HG02970 (cell line): ENCODE results near the gene ACADL.

ENCODE experiments used
- ATAC-seq: cut with Tn5 transposase; IDR thresholded peaks from one replicate; pipeline ENCODE4 v1.9.1; 2021; ENCODE audit warnings: mild to moderate bottlenecking, moderate library complexity, moderate number of reproducible peaks; ENCODE audit not compliant: unreplicated experiment, low FRiP score

Gene ACADL

DNA sequence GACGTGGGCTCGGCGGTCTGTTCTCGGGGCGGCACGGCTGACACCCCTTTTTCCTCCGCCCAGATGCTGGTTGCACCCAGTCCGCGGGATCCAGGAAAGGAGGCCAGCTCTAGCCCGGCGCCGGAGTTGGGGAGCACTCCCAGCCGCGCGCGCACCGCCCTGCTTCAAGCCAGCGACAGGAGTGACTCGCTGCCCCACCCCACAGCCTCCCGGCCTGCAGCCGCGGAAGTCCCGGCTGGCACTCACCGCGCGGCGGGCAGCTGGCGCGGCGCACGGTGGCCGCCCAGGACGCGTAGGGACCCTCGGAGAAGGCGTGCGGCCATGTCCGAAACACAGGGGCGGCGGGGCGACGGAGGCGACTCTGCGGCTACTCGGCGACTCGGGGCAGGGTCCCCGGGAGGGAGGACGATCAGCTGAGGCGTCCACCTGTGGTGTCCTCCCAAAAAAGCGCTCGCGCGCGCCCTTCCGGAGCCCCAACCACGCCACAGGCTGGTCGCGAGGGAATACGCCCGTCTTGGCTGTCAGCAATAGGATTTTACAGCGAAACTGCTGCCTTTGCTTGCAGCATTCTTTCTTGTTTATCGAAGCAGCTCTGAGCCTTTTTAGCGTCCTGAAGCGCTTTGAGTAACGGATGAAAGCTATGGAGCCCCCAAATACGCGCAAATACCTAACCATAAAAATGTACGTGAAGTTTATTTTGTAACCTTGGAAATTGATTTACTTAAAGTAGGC, at the start of gene ACADL:
Gene ACADL, minus strand, starts transcription at position 507 of the 732 bp plus-strand sequence. Its CDS starts 184 bp downstream, at position 323.
- ATAC-seq, result no peak

DNA sequence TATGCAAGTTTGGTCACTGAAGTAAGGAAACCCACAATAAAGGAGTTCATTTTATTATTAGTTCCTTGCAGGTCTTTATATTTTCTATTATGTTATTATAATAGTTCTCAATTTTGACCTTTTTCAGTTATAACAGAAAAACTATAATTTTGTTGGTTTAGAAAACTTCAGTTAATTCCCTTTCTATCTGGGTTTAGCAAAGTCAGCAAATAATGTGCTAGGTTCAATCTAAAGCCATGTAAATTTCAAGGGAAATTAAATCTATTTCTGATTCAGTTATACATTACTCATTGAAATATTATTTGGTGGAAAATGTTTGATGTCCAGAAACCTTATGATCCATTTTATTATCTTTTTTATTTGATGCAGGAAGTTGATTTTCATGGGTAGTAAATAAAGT, 46.1 kb upstream of the ACADL start:
- no peak for ATAC-seq

DNA sequence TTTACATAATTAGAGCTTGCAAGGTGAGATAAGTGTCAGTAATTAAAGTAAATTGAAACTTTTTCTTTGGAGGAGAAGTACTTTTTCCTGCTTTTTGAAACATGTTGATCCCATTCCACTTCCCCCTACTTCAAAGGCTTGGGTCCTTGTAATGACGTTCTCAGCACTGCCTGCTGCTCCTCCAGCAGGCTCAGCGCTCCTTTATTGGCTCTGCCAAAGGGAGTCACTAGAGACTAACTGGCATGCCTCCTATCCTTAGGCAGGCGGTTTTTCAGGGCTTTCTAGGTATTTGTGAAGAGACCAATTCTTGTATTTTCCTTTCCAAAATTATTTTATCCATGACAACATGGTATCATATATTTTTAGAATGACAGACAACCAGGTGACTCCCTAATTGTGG, 43.9 kb upstream of the ACADL start:
- no peak for ATAC-seq

DNA sequence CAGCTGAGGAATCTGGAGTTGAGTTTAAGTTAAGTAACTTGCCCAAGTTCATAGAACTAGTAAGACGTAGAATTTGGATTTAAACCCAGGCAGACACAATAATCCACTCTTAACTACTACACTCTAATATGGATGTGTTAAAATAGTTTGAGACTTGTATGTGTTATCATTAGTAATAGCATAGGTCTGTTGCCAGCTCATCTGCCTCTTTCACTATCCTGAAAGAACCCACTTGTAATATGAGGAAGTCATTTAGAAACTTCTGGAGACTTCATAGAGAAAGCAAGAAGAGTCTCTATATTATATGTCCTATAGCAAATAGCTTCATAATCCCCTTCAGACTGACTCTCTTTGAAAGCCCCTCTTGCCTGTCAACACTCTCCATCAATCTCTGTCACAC, 43.0 kb upstream of the ACADL start:
- no peak for ATAC-seq

DNA sequence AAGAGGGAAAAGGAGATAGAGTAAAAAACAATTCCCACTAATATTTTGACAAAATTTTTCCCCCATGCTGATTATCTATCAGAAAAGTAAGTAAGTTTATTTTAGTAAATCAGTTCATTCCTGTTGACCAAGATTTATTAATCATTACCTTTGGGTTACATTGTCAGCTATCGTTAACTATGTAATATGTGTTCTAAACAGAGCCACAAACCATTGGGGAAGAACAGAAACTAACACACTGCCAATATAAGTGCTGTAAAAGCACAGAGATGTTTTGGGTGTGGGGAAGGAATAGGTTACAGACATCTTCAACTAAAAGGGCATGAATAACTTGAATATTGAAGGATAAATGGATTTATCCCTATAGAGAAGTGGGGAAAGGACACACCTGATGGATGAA, 42.5 kb upstream of the ACADL start:
- no peak for ATAC-seq

DNA sequence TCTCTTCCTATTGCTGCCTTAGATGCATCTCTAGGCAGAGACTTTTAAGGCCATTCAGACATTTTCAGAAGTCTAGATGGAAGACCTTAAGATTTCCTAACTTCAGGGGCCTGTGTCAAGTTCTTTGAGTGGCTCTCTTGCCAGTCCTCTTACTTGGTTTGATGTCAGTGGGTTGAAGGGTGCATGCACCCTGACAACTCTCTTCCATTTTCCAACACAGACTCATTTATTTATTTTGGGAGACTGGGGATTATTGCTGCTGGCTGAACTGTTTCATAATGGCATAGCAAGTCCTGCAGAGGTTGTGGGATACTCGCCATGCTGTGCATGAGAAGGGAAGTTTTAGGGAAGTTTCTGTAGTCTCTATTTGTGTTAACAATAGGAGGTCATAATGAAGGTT, 39.0 kb upstream of the ACADL start:
- ATAC-seq, result no peak

DNA sequence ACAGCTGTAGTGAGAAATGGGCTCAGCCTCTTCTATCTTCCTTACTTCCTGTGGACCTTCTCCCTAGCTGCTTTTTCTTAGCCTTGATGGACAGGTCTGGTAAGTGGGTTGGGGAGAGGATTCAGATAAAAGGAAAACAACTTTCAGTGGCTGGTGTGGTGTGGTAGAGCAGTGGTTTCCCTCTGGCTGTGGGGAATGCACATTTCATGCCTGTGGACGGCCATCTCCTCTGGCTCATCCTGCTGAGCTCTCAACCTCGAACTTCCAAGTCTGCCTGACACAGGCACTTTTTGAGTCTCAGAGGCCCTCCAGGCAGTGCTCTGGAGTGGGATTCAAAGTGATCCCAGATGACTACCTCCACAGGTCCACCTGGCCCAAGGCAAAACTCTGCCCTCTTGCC, 38.6 kb upstream of the ACADL start:
- no peak for ATAC-seq

DNA sequence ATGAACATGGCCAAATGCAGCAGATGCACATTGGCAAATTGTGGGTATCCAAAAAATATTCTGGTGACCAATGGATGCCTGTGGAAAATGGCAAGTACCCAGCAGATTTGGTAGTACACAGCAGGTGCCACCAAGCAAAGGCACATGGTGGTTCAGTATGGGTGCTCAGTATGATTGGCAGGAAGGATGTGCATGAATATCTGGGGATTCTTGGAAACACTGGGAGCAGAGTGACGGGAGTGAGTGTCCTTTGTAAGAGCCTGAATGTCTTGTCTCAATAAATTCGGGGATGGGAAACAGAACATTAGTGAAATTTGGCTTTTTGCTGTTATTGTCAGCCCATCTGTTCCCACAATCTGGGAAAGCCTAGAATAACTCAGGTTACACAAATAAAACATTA, 36.8 kb upstream of the ACADL start:
- no peak for ATAC-seq

DNA sequence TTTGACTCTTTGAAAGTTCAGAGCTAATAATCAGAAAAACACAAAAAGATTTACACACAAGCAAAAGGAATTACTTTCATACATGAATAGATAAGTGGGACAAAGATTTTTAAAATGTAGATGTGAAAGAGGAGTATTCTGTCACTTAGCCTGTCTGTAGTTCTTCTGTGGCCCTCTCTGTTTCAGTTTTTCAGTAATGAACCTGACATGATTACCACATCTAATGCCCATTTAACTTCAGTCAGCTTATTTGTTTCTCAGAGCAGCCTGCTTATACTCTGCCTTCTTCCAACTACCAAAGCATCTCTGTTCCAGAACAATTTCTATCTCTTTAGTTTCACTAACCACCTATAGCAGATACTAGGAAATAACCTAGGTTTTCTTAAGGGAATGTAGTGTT, 34.4 kb upstream of the ACADL start:
- no peak for ATAC-seq

DNA sequence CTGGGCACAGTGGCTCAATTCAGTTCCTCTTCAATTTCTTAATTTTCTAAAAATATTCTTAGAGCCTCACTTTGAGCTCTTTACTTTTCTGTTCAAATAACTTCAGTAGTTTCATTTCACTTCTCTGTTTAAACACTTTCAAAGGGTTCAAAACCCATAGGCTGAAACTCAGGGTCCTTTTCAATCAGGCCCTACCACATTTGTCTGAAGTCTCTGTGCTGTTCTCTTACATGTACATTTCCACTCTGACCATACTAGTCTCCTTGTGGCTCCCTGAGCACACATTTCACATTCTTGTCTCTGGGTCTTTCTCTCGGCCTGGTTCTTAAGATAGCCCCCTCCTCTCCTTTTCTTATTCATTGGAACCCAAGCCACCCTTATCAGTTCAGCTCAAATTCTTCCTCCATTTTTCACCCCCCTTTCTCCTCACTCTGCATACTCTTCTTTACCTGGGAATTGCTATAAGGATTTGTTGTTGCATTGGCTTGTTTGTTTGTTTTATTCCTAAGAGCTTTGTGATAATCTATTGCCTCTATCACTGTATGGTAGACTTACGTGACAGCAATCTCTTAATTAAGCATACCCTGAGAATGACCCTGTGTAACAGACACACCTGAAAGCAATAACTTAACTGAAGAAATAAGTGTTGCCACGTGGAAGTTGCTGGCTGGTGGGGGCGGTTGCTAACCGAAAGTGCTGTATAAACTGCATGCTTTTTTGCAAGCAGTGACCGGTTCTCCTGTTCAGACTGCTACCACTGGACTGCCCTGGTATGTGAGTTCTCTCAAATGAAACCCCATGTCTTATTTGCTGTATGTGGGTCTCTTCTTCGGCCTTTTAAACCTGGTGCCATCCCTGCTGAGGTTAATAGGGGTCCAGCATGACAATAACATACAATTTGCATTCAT, 27.7 kb upstream of the ACADL start:
- no peak for ATAC-seq

DNA sequence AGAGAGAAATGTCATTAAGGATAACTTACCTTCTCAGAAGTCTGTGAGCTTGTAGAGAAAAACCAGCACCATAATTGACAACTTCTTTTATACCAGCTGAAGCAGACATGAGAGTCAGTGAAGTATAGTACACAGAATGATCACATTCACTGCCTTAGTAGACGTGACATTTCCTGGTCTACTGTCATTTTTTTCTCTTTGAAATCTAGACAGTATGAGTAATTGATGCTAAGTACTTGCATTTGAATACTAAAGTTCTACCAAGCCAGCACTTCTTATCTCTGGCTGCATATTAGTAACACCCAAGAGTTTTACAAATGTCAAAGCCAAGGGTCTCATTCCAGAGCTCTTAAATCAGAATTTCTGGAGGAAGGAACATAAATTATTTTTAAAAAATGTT, 25.4 kb upstream of the ACADL start:
- ATAC-seq, result no peak

DNA sequence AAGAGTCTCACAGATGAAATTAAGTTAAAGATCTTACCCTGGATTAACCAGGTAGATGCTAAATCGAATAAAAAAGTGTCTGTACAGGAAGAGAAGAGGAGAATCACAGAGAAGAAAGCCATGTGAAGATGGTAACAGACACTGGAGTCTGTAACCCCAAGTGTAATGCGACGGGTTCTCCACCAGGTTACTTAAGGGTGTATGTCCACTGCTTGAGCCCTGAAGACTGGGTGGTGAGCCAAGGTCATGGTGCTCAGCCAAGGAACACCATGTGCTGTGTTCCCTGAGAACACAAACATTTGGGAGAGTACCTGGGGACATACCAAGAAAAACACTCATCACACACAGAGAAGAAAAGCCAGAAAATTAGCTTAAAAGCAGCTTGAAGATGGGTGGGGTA, 8.2 kb upstream of the ACADL start:
- ATAC-seq, result no peak

DNA sequence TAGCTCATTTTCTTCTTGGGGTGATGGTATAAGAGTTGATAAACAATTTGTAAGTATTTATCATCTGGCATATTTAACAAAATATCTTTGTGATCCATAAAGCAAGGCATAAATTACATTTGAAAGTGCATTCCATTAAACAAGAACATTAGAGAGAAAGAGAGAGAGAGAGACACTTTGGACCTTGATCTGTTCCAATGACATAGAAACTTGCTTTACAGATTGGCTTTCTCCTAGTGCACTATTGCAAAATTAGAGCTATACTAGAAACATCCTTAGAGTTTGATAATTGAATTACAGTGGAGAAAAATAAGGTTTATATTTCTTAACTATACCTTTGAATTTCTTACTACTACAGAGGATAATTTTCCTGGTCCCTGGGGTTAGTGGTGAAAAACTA, 5.7 kb upstream of the ACADL start:
- ATAC-seq, result no peak

DNA sequence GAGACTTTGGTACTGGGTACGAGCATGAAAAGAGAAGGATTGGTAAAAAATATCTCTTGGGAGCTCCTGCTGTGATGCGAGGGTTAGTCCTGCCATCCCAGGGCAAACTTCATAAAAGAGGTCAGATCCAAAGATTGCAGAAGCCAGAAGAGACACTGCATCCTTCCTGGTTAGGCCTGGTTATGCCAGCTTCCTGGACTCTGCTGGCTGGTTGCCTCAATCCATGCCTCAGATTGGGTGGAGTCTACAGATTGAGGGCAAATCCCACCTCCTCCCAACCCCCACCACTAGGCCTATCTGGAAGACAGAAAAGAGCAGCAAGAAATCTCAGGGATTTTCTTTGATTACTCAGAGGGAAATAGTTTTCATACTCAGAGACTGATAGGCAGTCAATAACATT, 5.3 kb upstream of the ACADL start:
- ATAC-seq, result no peak

DNA sequence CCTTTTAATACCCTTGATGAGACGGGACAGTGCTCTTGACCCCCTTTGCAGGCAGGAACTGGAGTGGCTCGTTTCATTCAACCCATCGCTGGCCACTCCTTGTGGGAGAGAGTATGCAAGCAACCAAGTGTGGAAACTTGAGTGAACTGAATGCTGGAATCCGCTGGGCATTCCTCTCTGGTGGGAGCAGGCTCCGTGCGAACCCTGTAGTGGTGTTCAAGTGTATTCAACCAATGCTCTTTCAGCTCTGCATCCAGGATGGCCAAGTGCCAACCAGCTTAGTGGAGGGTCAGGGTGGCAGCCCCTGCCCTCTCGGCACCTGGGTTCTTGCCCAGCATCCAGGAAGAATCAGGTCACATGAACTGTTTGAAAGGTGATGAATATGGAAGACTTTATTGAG, 3.3 kb upstream of the ACADL start:
- no peak for ATAC-seq

DNA sequence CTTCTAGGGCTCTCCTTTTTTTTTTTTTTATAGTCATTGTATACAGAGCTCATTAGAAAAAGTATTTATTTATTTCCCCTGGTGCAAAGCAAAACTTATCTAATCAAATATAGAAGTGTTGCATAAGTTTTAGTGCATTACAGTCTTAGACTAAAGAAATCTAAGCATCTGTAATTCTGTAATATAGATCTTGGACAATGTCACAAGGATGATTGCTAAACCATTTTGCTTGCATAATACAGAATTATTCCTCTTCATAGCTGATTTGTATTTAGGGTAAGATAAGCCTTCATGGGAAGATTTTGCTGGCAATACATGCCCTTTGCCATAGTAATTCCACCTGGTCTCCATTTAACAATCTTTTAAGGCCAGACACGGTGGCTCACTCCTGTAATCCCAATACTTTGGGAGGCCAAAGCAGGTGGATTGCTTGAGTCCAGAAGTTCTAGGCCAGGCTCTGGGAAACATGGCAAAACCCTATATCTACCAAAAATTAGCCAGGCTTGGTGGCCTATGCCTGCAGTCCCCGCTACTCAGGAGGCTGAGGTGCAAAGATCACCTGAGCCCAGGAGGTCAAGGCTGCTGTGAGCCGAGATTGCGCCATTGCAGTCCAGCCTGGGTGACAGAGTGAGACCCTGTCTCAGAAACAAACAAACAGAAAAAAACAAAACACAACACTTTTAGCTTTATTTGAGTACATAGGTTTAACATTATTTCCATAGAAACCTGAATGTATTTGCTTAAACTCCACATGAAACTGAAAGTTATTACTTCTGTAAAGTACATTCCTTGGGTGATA, 2.2 kb upstream of the ACADL start:
- ATAC-seq, result no peak

DNA sequence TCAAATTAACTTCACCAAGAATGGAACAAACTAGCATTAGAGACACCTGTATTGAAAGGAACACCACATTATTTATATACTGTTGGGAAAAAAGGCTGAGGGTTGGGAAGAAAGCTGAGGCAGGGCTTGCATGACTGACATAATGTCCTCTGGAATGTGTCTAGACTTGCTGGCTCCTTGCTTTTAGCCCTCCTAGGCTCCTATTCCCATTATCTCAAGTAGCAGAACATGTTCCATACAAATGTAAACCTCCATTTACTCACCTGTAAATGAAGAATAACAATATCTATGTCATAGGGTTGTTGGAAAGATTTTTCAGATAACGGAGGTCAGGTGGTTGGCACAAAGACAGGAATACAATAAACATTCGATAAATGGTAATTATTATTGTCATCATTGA, 976 bp upstream of the ACADL start:
- ATAC-seq, result no peak

DNA sequence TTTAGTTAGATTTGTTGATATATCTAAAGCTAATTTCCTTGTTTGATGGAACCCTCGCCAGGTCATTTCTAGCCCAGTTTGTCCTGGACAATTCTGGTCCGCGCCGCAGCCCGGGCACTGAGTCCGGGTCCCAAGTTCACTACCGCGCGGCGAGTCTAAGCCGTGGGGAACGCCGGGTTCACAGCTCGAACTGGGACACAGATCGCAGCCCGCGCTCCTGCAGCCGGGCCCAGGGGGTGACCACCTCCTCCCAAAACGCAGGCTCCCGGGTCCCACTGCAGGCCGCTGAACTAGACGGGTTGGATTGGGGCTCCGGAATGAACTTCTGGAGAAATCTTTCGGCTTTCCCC, 681 bp downstream of the ACADL start:
- ATAC-seq, result no peak

DNA sequence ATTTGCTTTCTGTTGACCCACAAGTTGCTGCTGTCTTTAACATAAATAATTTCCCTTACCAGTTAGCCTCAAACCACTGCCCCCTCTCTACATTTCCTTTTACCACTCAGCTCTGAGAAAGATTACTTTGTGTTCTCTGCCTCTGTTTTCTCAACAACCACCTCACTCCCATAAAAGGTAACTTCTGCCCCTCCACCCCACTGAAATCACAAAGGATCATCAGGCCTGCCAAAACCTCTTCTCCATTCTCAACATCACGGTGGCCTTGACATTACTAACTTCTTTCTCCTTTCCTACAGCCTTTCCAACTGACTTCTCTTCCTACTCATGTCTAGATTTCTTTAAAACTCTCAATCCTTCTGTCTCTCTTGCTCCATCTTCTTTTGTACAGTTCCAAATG, 10.1 kb downstream of the ACADL start:
- no peak for ATAC-seq

DNA sequence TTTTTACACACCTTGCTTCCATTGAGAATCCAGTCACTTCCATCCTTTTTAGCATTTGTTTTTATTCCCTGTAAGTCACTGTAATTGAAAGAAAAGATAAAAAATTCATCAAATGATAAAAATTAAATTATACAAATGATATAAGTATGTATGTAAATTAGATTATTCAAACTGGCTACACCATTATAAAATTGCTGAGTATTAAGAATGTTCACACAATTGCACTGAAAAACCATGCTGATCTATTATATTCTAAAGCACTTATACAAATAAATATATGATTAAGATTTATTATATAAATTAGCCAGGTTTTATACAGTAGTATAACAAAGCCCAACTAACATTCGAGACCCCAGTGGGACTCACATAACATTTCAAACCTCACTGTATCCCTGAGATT, 15.1 kb downstream of the ACADL start:
- ATAC-seq, result no peak

DNA sequence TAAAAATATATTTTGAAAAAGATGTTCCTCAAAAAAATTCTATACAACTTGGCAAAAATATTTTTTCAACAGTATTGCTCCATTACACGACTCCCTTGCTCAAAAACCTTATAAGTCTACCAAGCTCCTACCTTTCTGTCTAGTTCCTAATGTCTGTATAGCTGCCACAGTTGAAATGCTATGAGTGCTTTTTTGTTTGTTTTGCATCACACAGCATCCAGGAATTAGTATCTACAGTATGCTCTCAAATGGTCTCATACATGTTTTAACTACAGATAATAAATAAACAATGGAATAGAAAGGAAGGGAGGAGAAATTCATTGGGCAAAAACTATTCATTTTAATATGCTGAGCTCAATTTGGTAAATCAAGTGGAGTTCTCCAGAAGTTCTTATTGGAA, 17.3 kb downstream of the ACADL start:
- ATAC-seq, result no peak
